IMR-90 (cell line): Measurements from ENCODE around the gene MAN2B1. TPM values are rescaled to one million over a fixed set of nuclear protein-coding genes. Genes with fewer than 3 reads are reported as not detected.

ENCODE experiments used
- ATAC-seq: fragments of 200-7000 bp; cut with Tn5 transposase; 2 replicates; pipeline ENCODE4 v1.9.1; 2020; ENCODE audit warnings: low read depth, mild to moderate bottlenecking, moderate library complexity
- BruUV-seq: library from RNA; stranded (reverse); fragments of 400-500 nt; replicated peaks from 2 replicates; lab custom pipeline; 2021; lab: Mats Ljungman, UMichigan
- CTCF ChIA-PET: fragments of 300-600 bp; formaldehyde crosslinking; extraction: SDS; loops from one replicate; lab custom pipeline; 2021; ENCODE audit warnings: antibody characterized with exemption; lab: Yijun Ruan, JAX
- POLR2A ChIA-PET: fragments of 300-600 bp; sonication (Branson Sonifier 250); formaldehyde crosslinking; loops from one replicate; lab custom pipeline; 2022; ENCODE audit warnings: antibody characterized with exemption; ENCODE audit not compliant: unreplicated experiment; lab: Charles Lee
- DNase-seq: peaks from one replicate; pipeline ENCODE4 v3.0.0; 2013
- H2AFZ ChIP-seq: replicated peaks from 2 replicates; pipeline ENCODE3; 2013; ENCODE audit warnings: low read length, mild to moderate bottlenecking; ENCODE audit not compliant: poor library complexity
- H2AK5ac ChIP-seq: 2 replicates; pipeline ENCODE4 v1.6.1; 2013; ENCODE audit warnings: low read depth, low read length, inconsistent platforms
- H2AK9ac ChIP-seq: replicated peaks from 2 replicates; pipeline ENCODE3; 2013; ENCODE audit warnings: mild to moderate bottlenecking, low read depth, low read length, moderate library complexity; ENCODE audit not compliant: poor library complexity
- H2BK120ac ChIP-seq: 2 replicates; pipeline ENCODE4 v1.6.1; 2013; ENCODE audit warnings: low read depth, low read length, inconsistent platforms
- H2BK15ac ChIP-seq: 3 replicates; pipeline ENCODE4 v1.6.1; 2013; ENCODE audit warnings: low read depth, low read length, inconsistent platforms
- H2BK20ac ChIP-seq: 2 replicates; pipeline ENCODE4 v1.6.1; 2013; ENCODE audit warnings: low read depth, mild to moderate bottlenecking, inconsistent platforms, low read length, moderate library complexity
- H2BK5ac ChIP-seq: 2 replicates; pipeline ENCODE4 v1.6.1; 2013; ENCODE audit warnings: mild to moderate bottlenecking, low read depth, low read length, inconsistent platforms; ENCODE audit not compliant: poor library complexity, severe bottlenecking
- H3K14ac ChIP-seq: replicated peaks from 2 replicates; pipeline ENCODE4 v1.6.1; 2013; ENCODE audit warnings: low read depth, low read length, inconsistent platforms
- H3K18ac ChIP-seq: 2 replicates; pipeline ENCODE4 v1.6.1; 2013; ENCODE audit warnings: low read depth, low read length, control low read depth
- H3K23ac ChIP-seq: 2 replicates; pipeline ENCODE4 v1.6.1; 2013; ENCODE audit warnings: low read depth, low read length, inconsistent platforms
- H3K27ac ChIP-seq: 2 replicates; pipeline ENCODE4 v1.5.1; 2013; ENCODE audit warnings: mild to moderate bottlenecking, control low read depth, low read length; ENCODE audit not compliant: insufficient read depth
- H3K27me3 ChIP-seq: 2 replicates; pipeline ENCODE4 v1.6.1; 2013; ENCODE audit warnings: low read length; ENCODE audit not compliant: control insufficient read depth, insufficient read depth
- H3K36me3 ChIP-seq: 2 replicates; pipeline ENCODE4 v1.6.1; 2013; ENCODE audit warnings: low read length, mixed read lengths; ENCODE audit not compliant: control insufficient read depth, insufficient read depth
- H3K4ac ChIP-seq: 2 replicates; pipeline ENCODE4 v1.6.1; 2013; ENCODE audit warnings: low read depth, low read length, inconsistent platforms
- H3K4me1 ChIP-seq: 2 replicates; pipeline ENCODE4 v1.6.1; 2013; ENCODE audit warnings: low read length, mixed read lengths; ENCODE audit not compliant: control insufficient read depth, insufficient read depth
- H3K4me2 ChIP-seq: 2 replicates; pipeline ENCODE4 v1.6.1; 2013; ENCODE audit warnings: low read depth, mild to moderate bottlenecking, control low read depth, low read length, moderate library complexity
- H3K4me3 ChIP-seq: 2 replicates; pipeline ENCODE4 v1.5.1; 2013; ENCODE audit warnings: low read depth, mild to moderate bottlenecking, control low read depth, low read length, moderate library complexity; ENCODE audit not compliant: insufficient read depth
- H3K56ac ChIP-seq: 2 replicates; pipeline ENCODE4 v1.6.1; 2013; ENCODE audit warnings: low read length, inconsistent platforms; ENCODE audit not compliant: insufficient read depth; ENCODE audit errors: extremely low read depth
- H3K79me1 ChIP-seq, 2 experiments: 2 replicates each; pipeline ENCODE4 v1.6.1; 2013; ENCODE audit warnings: low read length in 2 of 2, inconsistent platforms in 1 of 2, low read depth in 1 of 2
- H3K9ac ChIP-seq: 2 replicates; pipeline ENCODE4 v1.6.1; 2013; ENCODE audit warnings: low read depth, low read length, control low read depth
- H3K9me1 ChIP-seq: 2 replicates; pipeline ENCODE4 v1.6.1; 2013; ENCODE audit warnings: low read length, inconsistent platforms; ENCODE audit not compliant: insufficient read depth
- H3K9me3 ChIP-seq: 2 replicates; pipeline ENCODE4 v1.6.1; 2013; ENCODE audit warnings: low read length; ENCODE audit not compliant: control insufficient read depth, insufficient read depth
- H4K20me1 ChIP-seq: 2 replicates; pipeline ENCODE4 v1.6.1; 2013; ENCODE audit warnings: low read length, inconsistent platforms; ENCODE audit not compliant: insufficient read depth
- H4K5ac ChIP-seq: 2 replicates; pipeline ENCODE4 v1.6.1; 2013; ENCODE audit warnings: mild to moderate bottlenecking, low read depth, low read length, control low read depth
- H4K8ac ChIP-seq, 2 experiments: 2 replicates each; pipeline ENCODE4 v1.6.1; 2013; ENCODE audit warnings: low read depth in 2 of 2, low read length in 2 of 2, control low read depth in 1 of 2, inconsistent platforms in 1 of 2
- H4K91ac ChIP-seq: 2 replicates; pipeline ENCODE4 v1.6.1; 2013; ENCODE audit warnings: low read depth, low read length, inconsistent platforms; ENCODE audit not compliant: insufficient read depth
- BHLHE40 ChIP-seq: fragments of 150-350 bp; IDR thresholded peaks from 2 replicates; pipeline ENCODE4 v1.6.1; 2016; ENCODE audit warnings: mild to moderate bottlenecking, low read depth, low read length
- CEBPB ChIP-seq: IDR thresholded peaks from 2 replicates; pipeline ENCODE4 v1.6.1; 2012; ENCODE audit warnings: low read depth, low read length, improper control_type of control experiment
- CHD1 ChIP-seq: IDR thresholded peaks from 2 replicates; pipeline ENCODE4 v1.6.1; 2012; ENCODE audit warnings: low read depth, low read length, improper control_type of control experiment
- CTCF ChIP-seq: conservative IDR thresholded peaks from 2 replicates; pipeline ENCODE4 v1.5.1; 2012; ENCODE audit warnings: mild to moderate bottlenecking, low read depth, low read length, improper control_type of control experiment
- ELK1 ChIP-seq: fragments of 150-350 bp; IDR thresholded peaks from 2 replicates; pipeline ENCODE4 v1.6.1; 2016; ENCODE audit warnings: low read depth, mild to moderate bottlenecking, low read length, moderate library complexity, borderline replicate concordance
- FOS ChIP-seq: fragments of 150-350 bp; IDR thresholded peaks from 2 replicates; pipeline ENCODE4 v1.6.1; 2016; ENCODE audit warnings: low read depth, low read length
- MAFK ChIP-seq: IDR thresholded peaks from 2 replicates; pipeline ENCODE4 v1.6.1; 2012; ENCODE audit warnings: low read depth, low read length, improper control_type of control experiment
- MAZ ChIP-seq: IDR thresholded peaks from 2 replicates; pipeline ENCODE4 v1.6.1; 2012; ENCODE audit warnings: low read depth, mild to moderate bottlenecking, low read length, improper control_type of control experiment, moderate library complexity, borderline replicate concordance
- MXI1 ChIP-seq: IDR thresholded peaks from 2 replicates; pipeline ENCODE4 v1.6.1; 2012; ENCODE audit warnings: low read depth, mild to moderate bottlenecking, low read length, moderate library complexity, borderline replicate concordance
- NFE2L2 ChIP-seq: fragments of 150-350 bp; IDR thresholded peaks from 2 replicates; pipeline ENCODE4 v1.6.1; 2016; ENCODE audit warnings: low read depth, mild to moderate bottlenecking, low read length
- POLR2A ChIP-seq: IDR thresholded peaks from 2 replicates; pipeline ENCODE4 v1.6.1; 2012; ENCODE audit warnings: mild to moderate bottlenecking, low read depth, low read length
- RAD21 ChIP-seq: IDR thresholded peaks from 2 replicates; pipeline ENCODE4 v1.6.1; 2012; ENCODE audit warnings: low read length, improper control_type of control experiment
- RCOR1 ChIP-seq: IDR thresholded peaks from 2 replicates; pipeline ENCODE4 v1.6.1; 2012; ENCODE audit warnings: mild to moderate bottlenecking, low read length, improper control_type of control experiment; ENCODE audit not compliant: insufficient replicate concordance
- RFX5 ChIP-seq: IDR thresholded peaks from 2 replicates; pipeline ENCODE4 v1.8.0; 2012; ENCODE audit warnings: low read depth, mild to moderate bottlenecking, low read length, moderate library complexity
- SMC3 ChIP-seq: fragments of 150-350 bp; IDR thresholded peaks from 2 replicates; pipeline ENCODE4 v1.6.1; 2016; ENCODE audit warnings: low read depth, mild to moderate bottlenecking, antibody characterized with exemption, low read length, moderate library complexity
- USF2 ChIP-seq: fragments of 150-350 bp; IDR thresholded peaks from 2 replicates; pipeline ENCODE4 v1.6.1; 2017; ENCODE audit warnings: mild to moderate bottlenecking, antibody characterized with exemption, low read length, low read depth
- WGBS, 2 experiments: methylation state at CpG; one replicate each; pipeline versions ENCODE4 v1.1.5 to v1.1.7; 2013; ENCODE audit warnings: missing lambda C conversion rate in 2 of 2; ENCODE audit not compliant: insufficient read length in 1 of 2; ENCODE audit errors: extremely low coverage in 2 of 2; 5-methylcytosine and 5-hydroxymethylcytosine counted together
- dilution Hi-C: fragments of 300-500 bp; cut with HindIII; formaldehyde crosslinking; loops from one replicate; pipeline ENCODE4 v1.14.3; 2018; ENCODE audit warnings: low sequenced_read_pairs; ENCODE audit not compliant: unreplicated experiment
- in situ Hi-C: fragments of 300-500 bp; cut with MboI; formaldehyde crosslinking; loops from 3 replicates; pipeline ENCODE4 v1.14.3; 2019; ENCODE audit warnings: low sequenced_read_pairs, inconsistent platforms, mixed read lengths
- intact Hi-C: fragments of 100-400 bp; cut with micrococcal nuclease; formaldehyde crosslinking; loops from 2 replicates; pipeline ENCODE4 v1.10.0; 2022
- polyA plus RNA-seq, 3 experiments: library from polyadenylated mRNA; depleted of rRNA; stranded (reverse); fragments of >200 nt; gene quantifications; 2 replicates each; pipeline ENCODE4 v1.2.3, GENCODE V29; 2012; ENCODE audit warnings: low replicate concordance in 1 of 3
- total RNA-seq: library from RNA; depleted of rRNA; stranded (reverse); fragments of >200 nt; gene quantifications from 2 replicates; pipeline ENCODE4 v1.2.3, GENCODE V29; 2012

The MAN2B1 gene
- total and polyA plus RNA-seq, 2 of the 4 experiments (the other 2 are of a cell fraction) = 10.4 to 55.4 TPM

DNA sequence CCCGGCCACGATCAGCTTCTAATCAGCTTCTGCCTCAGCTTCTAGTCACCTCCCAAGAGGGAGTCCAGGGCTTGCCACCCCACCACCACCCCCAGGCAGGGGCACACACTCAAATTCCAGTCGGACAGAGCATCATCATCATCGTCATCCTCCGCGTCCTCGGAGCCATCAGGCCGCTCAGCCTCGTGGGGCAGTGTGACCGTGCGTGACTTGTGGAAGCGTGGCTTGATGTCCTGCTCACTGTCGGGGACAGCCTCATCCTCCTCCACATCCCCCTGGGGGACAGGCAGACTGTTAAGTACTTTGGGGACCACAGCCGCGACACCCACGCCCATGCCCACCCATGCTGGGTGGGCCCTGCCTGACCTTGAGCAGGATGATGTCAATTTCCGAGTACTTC is 44.6 kb upstream of the MAN2B1 start:
- no peak overlapping the region for H3K4me2 ChIP-seq
- H4K8ac ChIP-seq = no peak overlapping the region
- H2BK20ac ChIP-seq = no peak overlapping the region
- H2BK120ac ChIP-seq = no peak overlapping the region
- DNase-seq = no peak
- H4K5ac ChIP-seq = no peak overlapping the region
- H3K4me3 ChIP-seq = no peak overlapping the region
- 98% methylated on average over 7 of the region's 17 CpGs; no CpG with 5 or more reads in 1 of the 2 experiments for WGBS, 2 experiments
- POLR2A ChIA-PET = no interaction called here
- CTCF ChIA-PET = interaction anchor here (0.6 kb wide), 1 partner anchor 351 kb away, joined by 3 read pairs; no protein-coding TSS in a partner anchor
- H2BK5ac ChIP-seq = no peak overlapping the region
- intact Hi-C loops = no loop called here
- no peak overlapping the region for H2BK15ac ChIP-seq
- no peak overlapping the region for H3K56ac ChIP-seq
- H3K27ac ChIP-seq = no peak overlapping the region
- no peaks in the 10 kb centered on the region for H3K9me1 ChIP-seq
- peaks cover 11% of the 10 kb centered on the region for H4K20me1 ChIP-seq
- H3K14ac ChIP-seq = no peak overlapping the region
- no peak for TF ChIP-seq POLR2A
- TF ChIP-seq USF2 = no peak
- TF ChIP-seq BHLHE40 = no peak
- TF ChIP-seq MAZ = no peak
- TF ChIP-seq NFE2L2 = no peak
- TF ChIP-seq SMC3 = no peak
- no peak for TF ChIP-seq CTCF
- no peak for TF ChIP-seq MXI1
- TF ChIP-seq FOS = no peak
- no peak for TF ChIP-seq RCOR1
- TF ChIP-seq CEBPB = no peak
- TF ChIP-seq MAFK = no peak
- no peak for TF ChIP-seq CHD1
- TF ChIP-seq RAD21 = no peak
- no peak for TF ChIP-seq ELK1
- TF ChIP-seq RFX5 = no peak
- in situ Hi-C loops = no loop called here
- H3K9me3 ChIP-seq = no peaks in the 10 kb centered on the region
- no peak overlapping the region for H3K9ac ChIP-seq
- H3K79me1 ChIP-seq = peaks cover 18 to 44% of the 10 kb centered on the region in 2 experiments
- H4K91ac ChIP-seq = no peak overlapping the region
- dilution Hi-C loops = no loop called here
- H2AK5ac ChIP-seq = no peak overlapping the region
- H3K4me1 ChIP-seq = no peaks in the 10 kb centered on the region
- peaks cover 67% of the 10 kb centered on the region for H3K36me3 ChIP-seq
- no TSS peak for BruUV-seq
- peak overlapping the region; percentile 55 for H2AK9ac ChIP-seq
- no peak for ATAC-seq
- peak overlapping the region; percentile 23 for H2AFZ ChIP-seq
- no peak overlapping the region for H3K4ac ChIP-seq
- no peak overlapping the region for H3K23ac ChIP-seq
- H3K18ac ChIP-seq = no peak overlapping the region
- H3K27me3 ChIP-seq = no peaks in the 10 kb centered on the region
